Gastrocnemius medialis (tissue), 4 donors: ENCODE results near the gene OR8B12.

ENCODE experiments used
- CTCF ChIP-seq, 5 experiments: fragments of 450-650 bp in 3 of 5; fragments of 200-600 bp in 2 of 5; sonication (generic) in 2 of 5; IDR thresholded peaks in 4 of 5; conservative IDR thresholded peaks in 1 of 5; 1 replicate in 4 of 5; 2 replicates in 1 of 5; pipeline ENCODE4 v1.5.1; 2016 to 2019; ENCODE audit warnings: antibody characterized with exemption in 5 of 5, mild to moderate bottlenecking in 3 of 5, moderate library complexity in 3 of 5
- POLR2A ChIP-seq, 2 donors: fragments of 450-650 bp; IDR thresholded peaks; one replicate each; pipeline ENCODE4 v1.6.1; 2017; ENCODE audit warnings: antibody characterized with exemption in 2 of 2, mild to moderate bottlenecking in 2 of 2, moderate library complexity in 2 of 2

- TF ChIP-seq CTCF (IDR thresholded peaks at IDR 0.05 in 4 of 5, conservative IDR thresholded peaks at IDR 0.05 in 1 of 5) (no peak), POLR2A (IDR thresholded peaks at IDR 0.05) (no peak)
Observed at GRCh38 chr11:124578761-124579160, 35.3 kb upstream of the OR8B12 start.
